Muscle layer of duodenum (tissue), 2 donors: ENCODE measurements around the gene CXADR.

Source experiments
- H3K27ac ChIP-seq: one replicate; pipeline ENCODE4 v1.7.0; 2013; ENCODE audit warnings: mild to moderate bottlenecking, low read length
- H3K27me3 ChIP-seq: one replicate; pipeline ENCODE4 v1.7.0; 2013; ENCODE audit warnings: low read depth, mild to moderate bottlenecking, control low read depth, low read length
- H3K36me3 ChIP-seq, 2 donors: one replicate each; pipeline ENCODE4 v1.7.0; 2013; ENCODE audit warnings: low read length in 2 of 2, control low read depth in 1 of 2, mild to moderate bottlenecking in 1 of 2; ENCODE audit not compliant: insufficient read depth in 2 of 2, control insufficient read depth in 1 of 2
- H3K4me1 ChIP-seq, 2 donors: one replicate each; pipeline ENCODE4 v1.7.0; 2013; ENCODE audit warnings: low read length in 2 of 2, mild to moderate bottlenecking in 2 of 2, control low read depth in 1 of 2, moderate library complexity in 1 of 2; ENCODE audit not compliant: insufficient read depth in 2 of 2, control insufficient read depth in 1 of 2
- H3K4me3 ChIP-seq, 2 donors: one replicate each; pipeline ENCODE4 v1.7.0; 2013; ENCODE audit warnings: low read length in 2 of 2, low read depth in 1 of 2, mild to moderate bottlenecking in 1 of 2
- H3K9me3 ChIP-seq, 2 donors: one replicate each; pipeline ENCODE4 v1.7.0; 2013; ENCODE audit warnings: low read length in 2 of 2, control low read depth in 1 of 2, mild to moderate bottlenecking in 1 of 2; ENCODE audit not compliant: control insufficient read depth in 1 of 2
- donor health status: healthy.

The CXADR gene

GRCh38 chr21:17578162-17578561 lies 65.3 kb downstream of the CXADR start:
- no peak overlapping the region for H3K4me3 ChIP-seq
- no peaks in the 10 kb centered on the region for H3K9me3 ChIP-seq
- H3K4me1 ChIP-seq: no peaks in the 10 kb centered on the region
- H3K27ac ChIP-seq: no peak overlapping the region
- H3K36me3 ChIP-seq: no peaks in the 10 kb centered on the region
- H3K27me3 ChIP-seq: no peaks in the 10 kb centered on the region

- Histone ChIP-seq H3K27ac (no peak overlapping the region), H3K4me3 (no peak overlapping the region), H3K9me3 (no peaks in the 10 kb centered on the region), H3K36me3 (no peaks in the 10 kb centered on the region), H3K27me3 (no peaks in the 10 kb centered on the region), H3K4me1 (no peaks in the 10 kb centered on the region)
Measured at GRCh38 chr21:17578876-17579275, 66.0 kb downstream of the CXADR start.

GRCh38 chr21:17580319-17580718 lies 67.5 kb downstream of the CXADR start:
- H3K9me3 ChIP-seq: no peaks in the 10 kb centered on the region
- H3K27me3 ChIP-seq: no peaks in the 10 kb centered on the region

GRCh38 chr21:17583898-17584297 lies 71.1 kb downstream of the CXADR start:
- no peak overlapping the region for H3K27ac ChIP-seq
- no peak overlapping the region for H3K4me3 ChIP-seq
- no peaks in the 10 kb centered on the region for H3K9me3 ChIP-seq
- H3K36me3 ChIP-seq: no peaks in the 10 kb centered on the region
- no peaks in the 10 kb centered on the region for H3K4me1 ChIP-seq
- no peaks in the 10 kb centered on the region for H3K27me3 ChIP-seq

More at GRCh38 chr21:17580319-17580718, 67.5 kb downstream of the CXADR start:
- no peak overlapping the region for H3K27ac ChIP-seq
- H3K4me3 ChIP-seq: no peak overlapping the region
- no peaks in the 10 kb centered on the region for H3K4me1 ChIP-seq
- H3K36me3 ChIP-seq: no peaks in the 10 kb centered on the region

- Histone ChIP-seq H3K4me1 (no peaks in the 10 kb centered on the region), H3K9me3 (no peaks in the 10 kb centered on the region)
Measured at GRCh38 chr21:17585875-17586450, 73.1 kb downstream of the CXADR start.

GRCh38 chr21:17590430-17590829 lies 77.6 kb downstream of the CXADR start:
- H3K4me3 ChIP-seq: no peak overlapping the region
- H3K36me3 ChIP-seq: peaks cover 0 to 20% of the 10 kb centered on the region in 2 donors
- H3K27ac ChIP-seq: no peak overlapping the region
- H3K27me3 ChIP-seq: no peaks in the 10 kb centered on the region
- no peaks in the 10 kb centered on the region for H3K4me1 ChIP-seq
- no peaks in the 10 kb centered on the region for H3K9me3 ChIP-seq

More at GRCh38 chr21:17585875-17586450, 73.1 kb downstream of the CXADR start:
- Histone ChIP-seq H3K36me3 (no peaks in the 10 kb centered on the region), H3K27me3 (no peaks in the 10 kb centered on the region), H3K27ac (no peak overlapping the region), H3K4me3 (no peak overlapping the region)

- peaks cover 22 to 48% of the 10 kb centered on the region in 2 donors for H3K36me3 ChIP-seq
- H3K27me3 ChIP-seq: no peaks in the 10 kb centered on the region
- no peak overlapping the region for H3K27ac ChIP-seq
- H3K4me1 ChIP-seq: no peaks in the 10 kb centered on the region
- H3K4me3 ChIP-seq: no peak overlapping the region
- H3K9me3 ChIP-seq: no peaks in the 10 kb centered on the region
Measured at GRCh38 chr21:17597680-17598079, 84.8 kb downstream of the CXADR start.

GRCh38 chr21:17598437-17598836 lies 85.6 kb downstream of the CXADR start:
- H3K27ac ChIP-seq: no peak overlapping the region
- H3K4me1 ChIP-seq: no peaks in the 10 kb centered on the region
- H3K27me3 ChIP-seq: no peaks in the 10 kb centered on the region
- H3K9me3 ChIP-seq: no peaks in the 10 kb centered on the region
- H3K4me3 ChIP-seq: no peak overlapping the region
- H3K36me3 ChIP-seq: peaks cover 29 to 45% of the 10 kb centered on the region in 2 donors

GRCh38 chr21:17602874-17603273 lies 90.0 kb downstream of the CXADR start:
- Histone ChIP-seq H3K36me3 (peaks cover 31 to 44% of the 10 kb centered on the region in 2 donors), H3K27me3 (no peaks in the 10 kb centered on the region), H3K4me1 (no peaks in the 10 kb centered on the region)

GRCh38 chr21:17607684-17608083 lies 94.8 kb downstream of the CXADR start:
- Histone ChIP-seq H3K9me3 (no peaks in the 10 kb centered on the region), H3K4me3 (no peak overlapping the region), H3K27me3 (no peaks in the 10 kb centered on the region), H3K27ac (no peak overlapping the region), H3K36me3 (peaks cover 19 to 29% of the 10 kb centered on the region in 2 donors), H3K4me1 (no peaks in the 10 kb centered on the region)

More at GRCh38 chr21:17602874-17603273, 90.0 kb downstream of the CXADR start:
- Histone ChIP-seq H3K27ac (no peak overlapping the region), H3K4me3 (no peak overlapping the region), H3K9me3 (no peaks in the 10 kb centered on the region)

- Histone ChIP-seq H3K9me3 (no peaks in the 10 kb centered on the region), H3K4me1 (no peaks in the 10 kb centered on the region), H3K27me3 (no peaks in the 10 kb centered on the region), H3K4me3 (no peak overlapping the region), H3K27ac (no peak overlapping the region), H3K36me3 (peaks cover 8 to 12% of the 10 kb centered on the region in 2 donors)
Measured at GRCh38 chr21:17609681-17610080, 96.8 kb downstream of the CXADR start.

- peak overlapping the region; percentile 89 to 92 for H3K4me3 ChIP-seq
- H3K36me3 ChIP-seq: peaks cover 5 to 8% of the 10 kb centered on the region in 2 donors
- no peaks in the 10 kb centered on the region for H3K4me1 ChIP-seq
- H3K9me3 ChIP-seq: no peaks in the 10 kb centered on the region
- no peaks in the 10 kb centered on the region for H3K27me3 ChIP-seq
- H3K27ac ChIP-seq: peak overlapping the region; percentile 92
Measured at GRCh38 chr21:17610911-17611310, 98.1 kb downstream of the CXADR start.
